ENCODE data around the gene ROPN1B.
"Not testable (repeated sequence)": the region's sequence is repeated elsewhere in the genome, so short reads cannot be mapped to it uniquely, and the experiment has no call there.

- not testable (repeated sequence) for TF ChIP-seq POLR2A (IDR thresholded peaks at IDR 0.05; ENCODE audit: low read length); GATA1 (IDR thresholded peaks at IDR 0.05; ENCODE audit: low read depth, low read length)
Measured at GRCh38 chr3:125928771-125929545, 40.0 kb upstream of the ROPN1B start.

All from erythroblast (primary cell).